ENCODE results near the gene RNGTT.

Gene RNGTT

GRCh38 chr6:88566746-88567534 is 396.5 kb downstream of the RNGTT start:
- TF ChIP-seq CTCF (conservative IDR thresholded peaks at IDR 0.05; ENCODE audit: low read depth, low read length), result no peak
- no peak overlapping the region for H3K4me3 ChIP-seq (ENCODE audit: low read depth, low read length)
- DNase-seq (ENCODE audit: low read depth), result no peak

GRCh38 chr6:88565836-88566235 is 397.6 kb downstream of the RNGTT start:
- no peak for TF ChIP-seq CTCF (conservative IDR thresholded peaks at IDR 0.05; ENCODE audit: low read depth, low read length)
- H3K4me3 ChIP-seq (ENCODE audit: low read depth, low read length), result no peak overlapping the region
- DNase-seq (ENCODE audit: low read depth), result no peak

GRCh38 chr6:88565409-88565811 is 398.0 kb downstream of the RNGTT start:
- H3K4me3 ChIP-seq (ENCODE audit: low read depth, low read length), result no peak overlapping the region
- TF ChIP-seq CTCF (conservative IDR thresholded peaks at IDR 0.05; ENCODE audit: low read depth, low read length), result no peak
- no peak for DNase-seq (ENCODE audit: low read depth)

- H3K4me3 ChIP-seq (ENCODE audit: low read depth, low read length), result no peak overlapping the region
- no peak for DNase-seq (ENCODE audit: low read depth)
- no peak for TF ChIP-seq CTCF (conservative IDR thresholded peaks at IDR 0.05; ENCODE audit: low read depth, low read length)
Measured at GRCh38 chr6:88563277-88563625, 400.2 kb downstream of the RNGTT start.

- no peak for TF ChIP-seq CTCF (conservative IDR thresholded peaks at IDR 0.05; ENCODE audit: low read depth, low read length)
- no peak overlapping the region for H3K4me3 ChIP-seq (ENCODE audit: low read depth, low read length)
- no peak for DNase-seq (ENCODE audit: low read depth)
Measured at GRCh38 chr6:88562353-88563276, 400.8 kb downstream of the RNGTT start.

- H3K4me3 ChIP-seq (ENCODE audit: low read depth, low read length), result no peak overlapping the region
- no peak for DNase-seq (ENCODE audit: low read depth)
- no peak for TF ChIP-seq CTCF (conservative IDR thresholded peaks at IDR 0.05; ENCODE audit: low read depth, low read length)
Measured at GRCh38 chr6:88561954-88562315, 401.5 kb downstream of the RNGTT start.
